ENCODE measurements around the gene COPS8. TPM values are rescaled to one million over a fixed set of nuclear protein-coding genes. Genes with fewer than 3 reads are reported as not detected.

The COPS8 gene
- total RNA-seq, 1 donor from 2014 or later = 63.8 TPM

DNA sequence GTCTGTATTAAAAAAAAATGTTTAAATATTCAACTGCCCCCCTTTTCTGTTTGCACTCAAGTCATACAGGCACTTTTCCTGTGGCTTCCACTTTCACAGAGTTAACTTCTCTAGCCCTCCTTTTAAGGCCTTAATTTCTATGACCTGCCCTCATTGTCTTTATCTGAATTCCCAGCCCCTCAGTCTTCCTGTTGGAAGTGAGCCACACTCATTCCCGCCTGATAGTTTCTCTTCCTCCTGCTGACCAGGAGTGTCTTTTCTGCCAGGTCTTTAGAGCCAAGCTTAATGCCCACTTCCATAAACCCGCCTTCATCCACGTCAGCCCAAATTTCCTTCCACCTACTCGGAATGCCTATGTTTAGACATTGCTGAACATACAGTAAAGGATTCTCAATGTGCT is 10.5 kb downstream of the COPS8 start:
- Mint-ChIP-seq H3K4me1 (ENCODE audit: low read depth) (no peaks in the 10 kb centered on the region), H3K27me3 (ENCODE audit: low read depth) (no peaks in the 10 kb centered on the region), H3K27ac (no peak overlapping the region), H3K4me3 (ENCODE audit: low read depth) (no peak overlapping the region), H3K9me3 (no peaks in the 10 kb centered on the region), H3K36me3 (ENCODE audit: low read depth) (peaks cover 58% of the 10 kb centered on the region)
- intact Hi-C loops (cut with micrococcal nuclease) = no loop called here
- DNase-seq (ENCODE audit: low spot score) = no peak

DNA sequence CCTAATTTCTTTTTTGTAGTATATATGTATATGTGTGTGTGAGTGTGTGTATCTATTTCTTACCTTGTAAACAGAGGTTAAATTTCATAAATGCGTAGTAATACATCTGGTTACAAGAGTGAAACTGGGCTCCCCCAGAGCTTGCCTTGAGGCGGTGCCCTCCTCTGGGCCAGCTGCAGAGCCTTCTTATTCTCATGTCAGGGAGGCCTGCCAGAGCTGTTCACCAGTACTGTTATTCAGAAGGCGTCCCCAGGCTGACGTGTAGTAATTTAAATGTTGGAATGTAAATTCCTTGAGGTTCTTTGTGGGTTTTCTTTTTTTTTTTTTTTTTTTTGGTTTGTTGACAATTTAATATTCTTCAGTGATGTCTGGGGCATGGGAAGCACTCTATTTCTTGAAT is 11.2 kb downstream of the COPS8 start:
- no peak for DNase-seq (ENCODE audit: low spot score)

DNA sequence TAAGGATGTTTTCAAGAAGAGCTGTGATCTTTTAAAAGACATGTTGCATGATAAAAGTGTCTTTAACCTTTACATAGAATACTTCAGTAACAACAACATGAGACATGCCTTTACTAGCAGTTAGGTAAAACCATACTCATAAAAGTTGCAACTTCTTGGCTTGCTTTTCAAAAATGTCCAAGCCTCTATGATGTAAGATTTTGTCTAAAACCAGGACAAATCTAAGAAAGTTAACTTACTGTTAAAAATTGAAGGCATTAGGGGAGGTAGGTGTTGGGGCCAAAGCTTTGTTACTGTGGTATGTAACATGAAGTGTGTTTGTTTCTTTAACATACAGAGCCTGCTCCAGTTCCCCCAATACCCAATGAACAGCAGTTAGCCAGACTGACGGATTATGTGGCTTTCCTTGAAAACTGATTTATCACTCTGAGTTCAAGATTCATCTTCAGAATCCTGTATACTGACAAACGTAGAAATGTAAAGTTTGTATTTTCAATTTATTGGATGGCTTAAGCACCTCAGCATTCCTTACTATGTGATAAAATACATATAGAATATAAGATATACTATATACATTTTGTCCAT is 11.7 kb downstream of the COPS8 start:
- no peaks in the 10 kb centered on the region for H3K9me3 Mint-ChIP-seq
- intact Hi-C loops (cut with micrococcal nuclease) = no loop called here
- H3K27me3 Mint-ChIP-seq (ENCODE audit: low read depth) = no peaks in the 10 kb centered on the region
- no peak overlapping the region for H3K4me3 Mint-ChIP-seq (ENCODE audit: low read depth)
- H3K27ac Mint-ChIP-seq = no peak overlapping the region
- no peak for DNase-seq (ENCODE audit: low spot score)
- peaks cover 60% of the 10 kb centered on the region for H3K36me3 Mint-ChIP-seq (ENCODE audit: low read depth)
- H3K4me1 Mint-ChIP-seq (ENCODE audit: low read depth) = no peaks in the 10 kb centered on the region

More for the DNA sequence above, 11.2 kb downstream of the COPS8 start:
- intact Hi-C loops (cut with micrococcal nuclease) = no loop called here
- no peak overlapping the region for H3K27ac Mint-ChIP-seq
- H3K4me3 Mint-ChIP-seq (ENCODE audit: low read depth) = no peak overlapping the region
- H3K4me1 Mint-ChIP-seq (ENCODE audit: low read depth) = no peaks in the 10 kb centered on the region
- H3K36me3 Mint-ChIP-seq (ENCODE audit: low read depth) = peaks cover 60% of the 10 kb centered on the region
- no peaks in the 10 kb centered on the region for H3K27me3 Mint-ChIP-seq (ENCODE audit: low read depth)
- no peaks in the 10 kb centered on the region for H3K9me3 Mint-ChIP-seq

DNA sequence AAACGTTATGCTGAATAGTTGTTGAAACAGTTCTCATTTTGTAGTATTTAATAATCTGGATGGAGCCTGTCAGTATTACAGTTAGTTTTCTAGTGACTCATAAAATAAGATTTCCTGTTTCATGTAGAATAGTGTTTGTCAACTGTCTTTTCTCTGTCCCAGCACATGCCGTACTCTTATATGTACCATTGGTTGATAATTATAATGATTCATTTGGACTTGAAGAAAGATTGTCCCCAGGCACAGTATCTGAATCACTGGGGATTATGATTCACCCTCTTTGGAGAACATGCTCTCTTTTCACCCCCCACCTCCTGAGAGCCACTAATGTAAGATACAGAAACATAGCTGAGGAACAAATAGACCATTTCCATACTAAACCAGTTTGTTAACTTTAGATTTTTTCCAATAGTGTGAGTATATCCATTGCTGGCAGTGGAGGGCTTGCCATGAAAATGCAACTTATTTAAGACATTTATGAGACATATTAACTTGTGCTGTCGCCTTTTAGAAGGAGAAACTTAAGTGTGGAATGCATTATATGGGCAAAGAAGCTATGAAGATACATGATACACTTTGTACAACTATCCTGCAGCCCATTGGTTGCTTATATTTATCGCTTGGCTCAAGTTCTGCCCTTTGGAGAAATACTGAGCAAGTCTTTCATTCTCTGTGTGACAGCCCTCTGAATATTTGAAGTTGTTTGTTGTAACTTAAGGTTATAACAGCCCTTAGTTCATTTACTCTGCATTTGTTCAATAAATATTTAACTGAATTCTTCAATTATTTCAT is 12.4 kb downstream of the COPS8 start:
- no peak for DNase-seq (ENCODE audit: low spot score)
- H3K4me3 Mint-ChIP-seq (ENCODE audit: low read depth) = no peak overlapping the region
- H3K27ac Mint-ChIP-seq = no peak overlapping the region
- intact Hi-C loops (cut with micrococcal nuclease) = no loop called here
- H3K36me3 Mint-ChIP-seq (ENCODE audit: low read depth) = peaks cover 63% of the 10 kb centered on the region
- H3K9me3 Mint-ChIP-seq = no peaks in the 10 kb centered on the region
- H3K27me3 Mint-ChIP-seq (ENCODE audit: low read depth) = no peaks in the 10 kb centered on the region
- no peaks in the 10 kb centered on the region for H3K4me1 Mint-ChIP-seq (ENCODE audit: low read depth)

DNA sequence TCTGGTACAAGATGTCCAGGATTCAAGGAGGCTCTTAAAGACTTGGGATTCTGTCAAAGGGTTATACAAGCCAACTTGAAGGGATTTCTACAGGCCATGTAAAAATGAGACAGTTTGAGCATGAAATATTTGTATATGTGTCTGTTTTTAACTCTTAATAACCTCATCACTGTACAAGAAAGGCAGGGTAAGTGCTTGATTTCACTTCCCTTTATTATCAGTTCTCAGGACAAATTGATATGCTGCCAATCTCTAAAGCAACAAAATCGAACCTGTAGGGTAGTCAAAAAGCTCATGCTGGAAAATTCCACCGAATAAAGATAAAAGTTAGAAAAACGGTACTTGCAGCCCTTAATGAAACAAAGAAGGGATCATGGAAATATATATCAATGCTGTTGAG is 14.1 kb downstream of the COPS8 start:
- no peak overlapping the region for H3K4me3 Mint-ChIP-seq (ENCODE audit: low read depth)
- intact Hi-C loops (cut with micrococcal nuclease) = no loop called here
- no peak for DNase-seq (ENCODE audit: low spot score)
- no peaks in the 10 kb centered on the region for H3K4me1 Mint-ChIP-seq (ENCODE audit: low read depth)
- no peaks in the 10 kb centered on the region for H3K27me3 Mint-ChIP-seq (ENCODE audit: low read depth)
- H3K27ac Mint-ChIP-seq = no peak overlapping the region
- no peaks in the 10 kb centered on the region for H3K9me3 Mint-ChIP-seq
- peaks cover 50% of the 10 kb centered on the region for H3K36me3 Mint-ChIP-seq (ENCODE audit: low read depth)

DNA sequence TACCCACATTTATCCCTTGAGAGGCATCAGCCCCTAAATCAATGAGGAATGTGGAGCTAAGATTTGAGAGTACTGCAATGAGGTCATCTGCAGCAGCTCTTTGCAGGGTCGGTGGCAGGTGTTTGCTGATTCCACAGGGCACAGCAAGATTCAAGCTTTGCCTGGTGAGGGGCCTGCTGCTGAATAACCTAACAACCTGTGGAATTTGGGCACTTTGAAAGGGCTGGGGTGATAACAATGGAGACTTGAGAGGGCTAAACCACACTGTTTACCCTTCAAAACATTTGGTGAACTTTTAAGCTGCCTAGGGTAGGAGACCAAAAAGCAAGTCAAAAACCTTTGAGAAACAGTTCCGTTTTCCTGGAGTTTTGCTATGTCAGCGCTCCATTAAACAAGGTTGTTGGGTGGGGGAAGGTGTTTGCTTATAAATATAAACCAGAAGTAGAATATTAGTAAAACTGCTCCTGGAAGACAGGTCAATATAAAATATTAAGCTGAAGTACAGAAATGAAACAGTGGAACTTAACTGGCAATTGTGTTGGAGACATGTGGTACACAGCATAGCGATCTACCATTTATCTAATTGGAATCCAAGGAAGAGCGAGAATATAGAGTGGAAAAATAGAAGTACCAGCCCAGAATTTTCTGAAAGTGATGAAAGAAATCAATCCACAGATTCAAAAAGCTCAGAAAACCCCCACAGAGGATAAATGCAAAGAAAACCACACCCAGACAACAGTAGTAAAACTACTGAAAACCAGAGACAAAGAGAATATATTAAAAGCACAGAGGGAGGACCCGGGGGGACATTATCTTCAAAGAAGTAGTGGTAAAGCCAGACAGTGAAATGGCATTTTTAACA is 15.7 kb downstream of the COPS8 start:
- H3K9me3 Mint-ChIP-seq = no peaks in the 10 kb centered on the region
- no peaks in the 10 kb centered on the region for H3K27me3 Mint-ChIP-seq (ENCODE audit: low read depth)
- no peak overlapping the region for H3K4me3 Mint-ChIP-seq (ENCODE audit: low read depth)
- no peak overlapping the region for H3K27ac Mint-ChIP-seq
- intact Hi-C loops (cut with micrococcal nuclease) = no loop called here
- peaks cover 40% of the 10 kb centered on the region for H3K36me3 Mint-ChIP-seq (ENCODE audit: low read depth)
- DNase-seq (ENCODE audit: low spot score) = no peak
- H3K4me1 Mint-ChIP-seq (ENCODE audit: low read depth) = no peaks in the 10 kb centered on the region

DNA sequence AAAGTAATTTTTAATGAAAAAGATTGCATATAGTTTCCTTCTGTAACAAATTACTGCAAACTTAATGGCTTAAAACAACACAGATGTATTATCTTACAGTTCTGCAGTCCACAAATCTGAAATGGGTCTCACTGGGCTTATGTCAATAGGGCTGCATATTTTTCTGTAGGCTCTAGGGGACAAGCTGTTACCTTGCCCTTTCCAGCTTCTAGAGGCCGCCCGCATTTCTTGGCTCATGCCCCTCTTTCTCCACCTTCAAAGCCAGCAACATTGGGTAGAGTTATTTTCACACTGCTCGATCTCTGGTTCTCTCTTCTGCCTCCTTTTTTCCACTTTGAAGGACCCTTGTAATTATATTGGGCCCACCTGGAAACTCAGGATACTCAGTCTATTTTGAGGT is 16.7 kb downstream of the COPS8 start:
- H3K27ac Mint-ChIP-seq = no peak overlapping the region
- no peak overlapping the region for H3K4me3 Mint-ChIP-seq (ENCODE audit: low read depth)
- no peaks in the 10 kb centered on the region for H3K27me3 Mint-ChIP-seq (ENCODE audit: low read depth)
- H3K4me1 Mint-ChIP-seq (ENCODE audit: low read depth) = no peaks in the 10 kb centered on the region
- intact Hi-C loops (cut with micrococcal nuclease) = no loop called here
- H3K36me3 Mint-ChIP-seq (ENCODE audit: low read depth) = peaks cover 31% of the 10 kb centered on the region
- DNase-seq (ENCODE audit: low spot score) = no peak
- H3K9me3 Mint-ChIP-seq = no peaks in the 10 kb centered on the region

DNA sequence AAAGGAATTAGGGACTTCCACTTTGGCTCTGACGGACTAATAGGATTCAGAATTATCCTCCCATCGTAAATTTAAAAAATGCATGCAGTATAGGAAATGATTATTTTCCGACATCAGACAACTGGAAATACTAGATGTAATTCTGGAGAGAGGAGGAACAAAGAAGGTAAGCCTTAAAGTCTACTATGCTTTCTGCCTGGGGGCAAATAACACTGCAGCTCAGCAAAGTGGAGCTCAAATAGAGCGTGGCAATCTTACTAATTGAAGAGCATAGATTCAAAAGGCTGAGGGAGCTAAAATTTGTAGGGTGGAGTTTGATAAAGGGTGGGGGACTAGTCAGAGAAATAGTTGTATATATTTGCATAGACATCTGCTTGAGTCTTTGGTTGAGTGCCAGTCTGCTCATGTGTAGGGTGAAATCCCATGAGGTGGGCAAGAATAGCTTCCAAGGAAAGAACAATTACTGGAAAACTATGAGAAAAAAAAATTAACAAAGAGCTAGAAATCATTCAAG is 23.8 kb downstream of the COPS8 start:
- Mint-ChIP-seq H3K4me1 (ENCODE audit: low read depth) (no peaks in the 10 kb centered on the region), H3K27me3 (ENCODE audit: low read depth) (no peaks in the 10 kb centered on the region), H3K4me3 (ENCODE audit: low read depth) (no peak overlapping the region), H3K9me3 (no peaks in the 10 kb centered on the region), H3K27ac (no peak overlapping the region), H3K36me3 (ENCODE audit: low read depth) (no peaks in the 10 kb centered on the region)
- intact Hi-C loops (cut with micrococcal nuclease) = no loop called here
- no peak for DNase-seq (ENCODE audit: low spot score)

DNA sequence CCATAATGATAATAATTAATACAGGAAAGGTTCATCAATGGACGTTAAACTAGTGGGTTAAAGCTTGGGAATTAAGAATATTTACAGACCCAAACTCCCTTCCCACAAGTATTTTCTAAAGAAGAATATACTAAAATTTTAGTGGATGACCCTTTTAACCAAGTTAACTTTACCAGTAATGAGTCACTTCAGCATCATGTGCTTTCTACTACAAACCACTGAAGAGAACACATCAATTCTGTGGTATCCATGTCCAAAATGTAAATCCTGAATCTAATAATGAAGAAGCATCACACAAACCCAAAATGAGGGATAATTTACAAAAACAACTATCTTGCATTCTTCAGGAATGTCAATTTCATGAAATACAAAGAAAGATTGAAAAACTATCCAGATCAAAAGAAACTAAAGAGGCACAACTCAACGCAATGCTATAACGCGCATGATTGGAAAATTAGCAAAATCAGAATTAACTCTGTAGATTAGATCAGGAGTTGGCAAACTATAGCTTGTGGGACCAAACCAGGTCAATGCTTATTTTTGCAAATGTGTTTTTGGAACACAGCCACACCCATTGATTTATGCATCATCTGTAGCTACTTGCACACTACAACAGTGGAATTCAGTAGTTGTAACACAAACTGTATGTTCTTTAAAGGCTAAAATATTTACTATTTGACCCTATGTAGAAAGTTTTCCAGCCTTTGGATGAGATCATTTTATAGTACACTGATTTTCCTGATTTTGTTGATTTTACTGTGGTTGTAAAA is 27.5 kb downstream of the COPS8 start:
- H3K4me3 Mint-ChIP-seq (ENCODE audit: low read depth) = no peak overlapping the region
- DNase-seq (ENCODE audit: low spot score) = no peak
- no peak overlapping the region for H3K27ac Mint-ChIP-seq
- H3K4me1 Mint-ChIP-seq (ENCODE audit: low read depth) = no peaks in the 10 kb centered on the region
- no peaks in the 10 kb centered on the region for H3K27me3 Mint-ChIP-seq (ENCODE audit: low read depth)
- H3K36me3 Mint-ChIP-seq (ENCODE audit: low read depth) = no peaks in the 10 kb centered on the region
- H3K9me3 Mint-ChIP-seq = no peaks in the 10 kb centered on the region
- intact Hi-C loops (cut with micrococcal nuclease) = no loop called here

DNA sequence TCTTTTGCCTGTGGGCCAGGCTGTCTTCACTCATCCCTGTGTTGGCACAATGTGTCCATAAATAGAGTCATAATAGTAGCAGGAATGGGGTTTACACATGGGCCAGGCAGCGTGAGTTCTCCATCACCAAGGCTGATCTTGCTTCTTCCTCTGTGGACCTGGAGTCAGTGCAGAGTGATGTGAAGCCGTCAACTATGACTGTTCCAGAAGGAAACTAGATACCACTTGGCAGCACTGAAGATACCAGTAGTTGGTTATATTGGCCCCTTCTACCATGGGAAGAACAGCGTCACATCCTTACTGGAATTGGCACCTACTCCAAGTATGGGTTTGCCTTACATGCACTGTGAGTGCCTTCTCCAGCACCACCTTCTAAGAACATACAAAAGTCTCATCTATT is 30.2 kb downstream of the COPS8 start:
- H3K4me1 Mint-ChIP-seq (ENCODE audit: low read depth) = no peaks in the 10 kb centered on the region
- no peak overlapping the region for H3K4me3 Mint-ChIP-seq (ENCODE audit: low read depth)
- H3K36me3 Mint-ChIP-seq (ENCODE audit: low read depth) = no peaks in the 10 kb centered on the region
- no peaks in the 10 kb centered on the region for H3K9me3 Mint-ChIP-seq
- H3K27ac Mint-ChIP-seq = no peak overlapping the region
- intact Hi-C loops (cut with micrococcal nuclease) = no loop called here
- H3K27me3 Mint-ChIP-seq (ENCODE audit: low read depth) = no peaks in the 10 kb centered on the region
- no peak for DNase-seq (ENCODE audit: low spot score)

DNA sequence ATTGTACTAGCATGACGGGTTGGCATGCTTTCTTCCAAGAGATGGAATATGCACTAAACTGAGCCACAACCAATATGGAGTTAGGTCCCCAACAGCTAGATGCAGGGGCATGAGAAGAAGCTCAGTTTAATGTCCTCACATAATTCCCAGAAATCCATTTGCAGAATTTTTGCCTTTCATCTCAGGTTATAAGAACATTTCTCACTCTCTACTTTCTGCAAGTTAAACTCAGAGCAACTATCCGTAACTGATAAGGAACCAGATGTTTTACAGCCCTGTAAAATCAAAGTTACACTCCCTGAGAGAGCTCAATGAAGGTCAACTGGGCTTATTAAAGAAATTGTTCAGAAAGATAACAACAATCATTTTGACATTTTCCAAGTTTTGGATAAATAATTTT is 30.7 kb downstream of the COPS8 start:
- Mint-ChIP-seq H3K36me3 (ENCODE audit: low read depth) (no peaks in the 10 kb centered on the region), H3K27me3 (ENCODE audit: low read depth) (no peaks in the 10 kb centered on the region), H3K27ac (no peak overlapping the region), H3K9me3 (no peaks in the 10 kb centered on the region), H3K4me1 (ENCODE audit: low read depth) (no peaks in the 10 kb centered on the region), H3K4me3 (ENCODE audit: low read depth) (no peak overlapping the region)
- no peak for DNase-seq (ENCODE audit: low spot score)
- intact Hi-C loops (cut with micrococcal nuclease) = no loop called here

DNA sequence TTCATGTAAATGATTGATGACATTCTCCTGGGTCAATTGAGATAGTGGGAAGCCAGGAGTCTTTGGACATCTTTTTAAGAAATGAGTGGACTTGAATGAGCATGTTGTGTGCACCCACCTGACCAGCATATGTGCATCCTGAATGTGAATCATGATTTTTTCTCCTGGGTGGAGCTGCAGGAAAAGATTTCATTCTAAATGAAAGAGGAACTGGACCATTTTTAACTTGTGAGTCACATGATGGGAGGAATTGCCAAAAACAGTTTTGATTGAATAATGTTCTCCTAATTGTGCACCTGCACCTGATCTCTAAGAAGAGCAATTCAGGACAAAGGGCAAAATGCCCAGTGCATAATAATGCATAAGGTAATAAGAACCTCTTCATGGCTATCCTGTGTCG is 32.3 kb downstream of the COPS8 start:
- intact Hi-C loops (cut with micrococcal nuclease) = no loop called here

More for the DNA sequence above, 32.3 kb downstream of the COPS8 start:
- no peak overlapping the region for H3K4me3 Mint-ChIP-seq (ENCODE audit: low read depth)
- peaks cover 3% of the 10 kb centered on the region for H3K4me1 Mint-ChIP-seq (ENCODE audit: low read depth)
- no peaks in the 10 kb centered on the region for H3K9me3 Mint-ChIP-seq
- H3K27ac Mint-ChIP-seq = no peak overlapping the region
- H3K27me3 Mint-ChIP-seq (ENCODE audit: low read depth) = no peaks in the 10 kb centered on the region
- no peak for DNase-seq (ENCODE audit: low spot score)
- H3K36me3 Mint-ChIP-seq (ENCODE audit: low read depth) = no peaks in the 10 kb centered on the region
